NT2/D1 (cell line): ENCODE results near the gene ATG9A.

Source experiments
- DNase-seq: peaks from one replicate; pipeline ENCODE4 v3.0.0-alpha.2; 2011; ENCODE audit warnings: low read depth, low spot score
- H3K27me3 ChIP-seq: 2 replicates; pipeline ENCODE4 v1.6.0; 2011; ENCODE audit warnings: mild to moderate bottlenecking; ENCODE audit not compliant: insufficient read length, insufficient read depth
- H3K36me3 ChIP-seq: 2 replicates; pipeline ENCODE4 v1.6.1; 2011; ENCODE audit warnings: mild to moderate bottlenecking, low read length, mixed read lengths; ENCODE audit not compliant: insufficient read depth, insufficient read length
- H3K4me1 ChIP-seq: 2 replicates; pipeline ENCODE4 v1.5.1; 2011; ENCODE audit not compliant: insufficient read depth, insufficient read length
- H3K4me3 ChIP-seq: 2 replicates; pipeline ENCODE4 v1.5.1; 2011; ENCODE audit warnings: low read depth; ENCODE audit not compliant: insufficient read length
- H3K9ac ChIP-seq: 2 replicates; pipeline ENCODE4 v1.6.0; 2011; ENCODE audit warnings: low read depth; ENCODE audit not compliant: insufficient read length
- H3K9me3 ChIP-seq: 2 replicates; pipeline ENCODE4 v1.5.1; 2011; ENCODE audit warnings: mild to moderate bottlenecking, low read length; ENCODE audit not compliant: insufficient read depth
- SUZ12 ChIP-seq: IDR thresholded peaks from 2 replicates; pipeline ENCODE4 v1.6.1; 2011; ENCODE audit not compliant: insufficient read length, insufficient read depth; ENCODE audit errors: extremely low read depth
- YY1 ChIP-seq: IDR thresholded peaks from 2 replicates; pipeline ENCODE4 v1.6.1; 2011; ENCODE audit not compliant: insufficient read length, insufficient read depth
- ZNF274 ChIP-seq: IDR thresholded peaks from 2 replicates; pipeline ENCODE4 v1.6.1; 2011; ENCODE audit warnings: mild to moderate bottlenecking, low read depth, low read length

Gene ATG9A

DNA sequence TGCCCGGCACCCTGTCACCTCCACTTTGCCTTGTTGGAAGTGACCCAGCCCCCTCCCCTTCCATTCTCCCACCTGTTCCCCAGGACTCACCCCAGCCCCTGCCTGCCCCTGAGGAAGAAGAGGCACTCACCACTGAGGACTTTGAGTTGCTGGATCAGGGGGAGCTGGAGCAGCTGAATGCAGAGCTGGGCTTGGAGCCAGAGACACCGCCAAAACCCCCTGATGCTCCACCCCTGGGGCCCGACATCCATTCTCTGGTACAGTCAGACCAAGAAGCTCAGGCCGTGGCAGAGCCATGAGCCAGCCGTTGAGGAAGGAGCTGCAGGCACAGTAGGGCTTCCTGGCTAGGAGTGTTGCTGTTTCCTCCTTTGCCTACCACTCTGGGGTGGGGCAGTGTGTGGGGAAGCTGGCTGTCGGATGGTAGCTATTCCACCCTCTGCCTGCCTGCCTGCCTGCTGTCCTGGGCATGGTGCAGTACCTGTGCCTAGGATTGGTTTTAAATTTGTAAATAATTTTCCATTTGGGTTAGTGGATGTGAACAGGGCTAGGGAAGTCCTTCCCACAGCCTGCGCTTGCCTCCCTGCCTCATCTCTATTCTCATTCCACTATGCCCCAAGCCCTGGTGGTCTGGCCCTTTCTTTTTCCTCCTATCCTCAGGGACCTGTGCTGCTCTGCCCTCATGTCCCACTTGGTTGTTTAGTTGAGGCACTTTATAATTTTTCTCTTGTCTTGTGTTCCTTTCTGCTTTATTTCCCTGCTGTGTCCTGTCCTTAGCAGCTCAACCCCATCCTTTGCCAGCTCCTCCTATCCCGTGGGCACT, 46.9 kb downstream of the ATG9A start:
- peaks cover 53% of the 10 kb centered on the region for H3K36me3 ChIP-seq
- no peaks in the 10 kb centered on the region for H3K9me3 ChIP-seq
- H3K4me3 ChIP-seq: no peak overlapping the region
- no peaks in the 10 kb centered on the region for H3K4me1 ChIP-seq
- no peak for DNase-seq
- no peak overlapping the region for H3K9ac ChIP-seq
- no peaks in the 10 kb centered on the region for H3K27me3 ChIP-seq
- TF ChIP-seq SUZ12 (no peak), YY1 (no peak), ZNF274 (no peak)

- Histone ChIP-seq H3K9ac (no peak overlapping the region), H3K4me1 (no peaks in the 10 kb centered on the region), H3K4me3 (no peak overlapping the region), H3K36me3 (peaks cover 53% of the 10 kb centered on the region), H3K9me3 (no peaks in the 10 kb centered on the region), H3K27me3 (no peaks in the 10 kb centered on the region)
- no peak for DNase-seq
- no peak for TF ChIP-seq SUZ12
- TF ChIP-seq YY1: no peak
- TF ChIP-seq ZNF274: no peak
Observed at GRCh38 chr2:219181531-219181930, 47.9 kb downstream of the ATG9A start.

DNA sequence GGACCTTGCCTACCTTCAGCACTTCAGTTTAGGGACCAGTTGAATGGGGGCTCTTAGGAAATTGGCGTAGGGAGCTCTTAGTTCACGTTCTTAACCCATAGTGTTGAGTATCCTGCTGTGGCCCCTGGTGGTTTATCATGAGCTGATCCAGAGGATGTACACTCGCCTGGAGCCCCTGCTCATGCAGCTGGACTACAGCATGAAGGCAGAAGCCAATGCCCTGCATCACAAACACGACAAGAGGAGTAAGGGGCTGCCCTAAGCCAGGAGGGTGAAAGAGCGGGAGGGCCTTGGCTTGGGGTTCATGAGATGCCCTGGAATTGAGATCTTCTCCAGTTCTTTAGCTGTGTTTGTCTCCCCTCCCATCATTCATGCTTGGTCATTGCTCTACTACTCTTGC, 48.5 kb downstream of the ATG9A start:
- Histone ChIP-seq H3K4me3 (no peak overlapping the region), H3K9ac (no peak overlapping the region), H3K9me3 (no peaks in the 10 kb centered on the region), H3K27me3 (no peaks in the 10 kb centered on the region), H3K4me1 (no peaks in the 10 kb centered on the region), H3K36me3 (peaks cover 53% of the 10 kb centered on the region)
- TF ChIP-seq ZNF274: no peak
- no peak for TF ChIP-seq YY1
- no peak for TF ChIP-seq SUZ12
- no peak for DNase-seq

GRCh38 chr2:219179601-219180465, 49.6 kb downstream of the ATG9A start:
- Histone ChIP-seq H3K4me1 (no peaks in the 10 kb centered on the region), H3K9me3 (no peaks in the 10 kb centered on the region), H3K9ac (no peak overlapping the region), H3K36me3 (peaks cover 58% of the 10 kb centered on the region), H3K27me3 (no peaks in the 10 kb centered on the region), H3K4me3 (no peak overlapping the region)
- no peak for DNase-seq
- no peak for TF ChIP-seq YY1
- TF ChIP-seq SUZ12: no peak
- no peak for TF ChIP-seq ZNF274

GRCh38 chr2:219178377-219179175, 50.9 kb downstream of the ATG9A start:
- H3K4me1 ChIP-seq: no peaks in the 10 kb centered on the region
- H3K9ac ChIP-seq: peak overlapping the region; percentile 93
- no peak for TF ChIP-seq ZNF274
- no peak for TF ChIP-seq SUZ12
- no peak for TF ChIP-seq YY1
- H3K36me3 ChIP-seq: peaks cover 61% of the 10 kb centered on the region
- no peaks in the 10 kb centered on the region for H3K27me3 ChIP-seq
- H3K4me3 ChIP-seq: peak overlapping the region; percentile 86
- DNase-seq: no peak
- H3K9me3 ChIP-seq: no peaks in the 10 kb centered on the region

- H3K36me3 ChIP-seq: peaks cover 61% of the 10 kb centered on the region
- H3K9ac ChIP-seq: peak within 1 kb of the TSS; percentile 93
- H3K27me3 ChIP-seq: no peaks in the 10 kb centered on the region
- no peaks in the 10 kb centered on the region for H3K9me3 ChIP-seq
- H3K4me1 ChIP-seq: no peaks in the 10 kb centered on the region
- DNase-seq: peak; percentile 87
- H3K4me3 ChIP-seq: peak within 1 kb of the TSS; percentile 86
- no peak for TF ChIP-seq YY1
- no peak for TF ChIP-seq SUZ12
- TF ChIP-seq ZNF274: no peak
Observed at GRCh38 chr2:219177552-219178376, 51.7 kb downstream of the ATG9A start, which contains the start of gene RETREG2. TSS of gene RETREG2 (plus strand) at chr2:219178275. CDS start at chr2:219178353, 78 bp downstream.
